Liver (tissue), 9 donors: Measurements from ENCODE around the gene ARSK. TPM values are rescaled to one million over a fixed set of nuclear protein-coding genes. Genes with fewer than 3 reads are reported as not detected.

Experiments used
- DNase-seq: peaks from one replicate; pipeline ENCODE4 v3.0.0-alpha.2; 2017; ENCODE audit warnings: low spot score
- H3K27ac ChIP-seq, 2 donors: one replicate each; pipeline ENCODE4 v1.7.0; 2013; ENCODE audit warnings: inconsistent platforms in 2 of 2, low read length in 2 of 2, control low read depth in 1 of 2, low read depth in 1 of 2, mild to moderate bottlenecking in 1 of 2
- H3K27me3 ChIP-seq, 4 donors: one replicate each; pipeline versions ENCODE4 v1.6.1 to v1.7.0; 2013; ENCODE audit warnings: low read length in 3 of 4, inconsistent platforms in 1 of 4, mild to moderate bottlenecking in 1 of 4, moderate library complexity in 1 of 4; ENCODE audit not compliant: control insufficient read depth in 4 of 4, insufficient read depth in 4 of 4
- H3K36me3 ChIP-seq, 4 donors: one replicate each; pipeline versions ENCODE4 v1.6.1 to v1.7.0; 2013; ENCODE audit warnings: low read length in 3 of 4, mild to moderate bottlenecking in 3 of 4, low read depth in 1 of 4, moderate library complexity in 1 of 4; ENCODE audit not compliant: control insufficient read depth in 4 of 4, insufficient read depth in 3 of 4
- H3K4me1 ChIP-seq, 4 donors: one replicate each; pipeline versions ENCODE4 v1.6.1 to v1.7.0; 2013; ENCODE audit warnings: low read length in 3 of 4, mild to moderate bottlenecking in 3 of 4, moderate library complexity in 1 of 4; ENCODE audit not compliant: control insufficient read depth in 4 of 4, insufficient read depth in 4 of 4
- H3K4me3 ChIP-seq, 3 donors: one replicate each; pipeline versions ENCODE4 v1.6.1 to v1.7.0; 2013; ENCODE audit warnings: low read length in 3 of 3, control low read depth in 1 of 3, low read depth in 1 of 3, mild to moderate bottlenecking in 1 of 3
- H3K9ac ChIP-seq, 2 donors: one replicate each; pipeline ENCODE4 v1.7.0; 2013; ENCODE audit warnings: low read length in 2 of 2, mild to moderate bottlenecking in 2 of 2, moderate library complexity in 2 of 2, control low read depth in 1 of 2, low read depth in 1 of 2
- H3K9me3 ChIP-seq, 4 donors: one replicate each; pipeline versions ENCODE4 v1.6.1 to v1.7.0; 2013; ENCODE audit warnings: low read length in 3 of 4; ENCODE audit not compliant: control insufficient read depth in 4 of 4
- ATF3 ChIP-seq: IDR thresholded peaks from 2 replicates; pipeline ENCODE4 v1.6.1; 2016; ENCODE audit warnings: antibody characterized with exemption
- CTCF ChIP-seq: fragments of 150-350 bp; IDR thresholded peaks from 2 replicates; pipeline ENCODE4 v1.5.1; 2017; ENCODE audit warnings: improper control_type of control experiment, low read depth, low read length; ENCODE audit not compliant: missing input control
- EGR1 ChIP-seq, 2 donors: IDR thresholded peaks; 2 replicates each; pipeline ENCODE4 v1.6.1; 2016 to 2018; ENCODE audit warnings: antibody characterized with exemption in 2 of 2, low read depth in 2 of 2
- FOXA2 ChIP-seq: IDR thresholded peaks from 2 replicates; pipeline ENCODE4 v1.6.1; 2016; ENCODE audit warnings: antibody characterized with exemption
- GABPA ChIP-seq, 2 donors: IDR thresholded peaks in 1 of 2; conservative IDR thresholded peaks in 1 of 2; 2 replicates each; pipeline ENCODE4 v1.6.1; 2016; ENCODE audit warnings: antibody characterized with exemption in 2 of 2, mild to moderate bottlenecking in 1 of 2, moderate library complexity in 1 of 2
- HNF4G ChIP-seq: IDR thresholded peaks from 2 replicates; pipeline ENCODE4 v1.6.1; 2016; ENCODE audit warnings: antibody characterized with exemption
- JUND ChIP-seq, 2 donors: IDR thresholded peaks; 2 replicates each; pipeline ENCODE4 v1.6.1; 2016; ENCODE audit warnings: antibody characterized with exemption in 2 of 2
- MAX ChIP-seq: IDR thresholded peaks from 2 replicates; pipeline ENCODE4 v1.6.1; 2016; ENCODE audit warnings: antibody characterized with exemption
- NR2F2 ChIP-seq: IDR thresholded peaks from 2 replicates; pipeline ENCODE4 v1.6.1; 2016; ENCODE audit warnings: antibody characterized with exemption
- RAD21 ChIP-seq, 2 donors: IDR thresholded peaks; 2 replicates each; pipeline ENCODE4 v1.6.1; 2016; ENCODE audit warnings: antibody characterized with exemption in 2 of 2, mild to moderate bottlenecking in 2 of 2
- REST ChIP-seq: IDR thresholded peaks from 2 replicates; pipeline ENCODE4 v1.6.1; 2016; ENCODE audit warnings: antibody characterized with exemption, mild to moderate bottlenecking
- RXRA ChIP-seq, 2 donors: IDR thresholded peaks; 2 replicates each; pipeline ENCODE4 v1.6.1; 2017 to 2018; ENCODE audit warnings: antibody characterized with exemption in 2 of 2, mild to moderate bottlenecking in 1 of 2
- SP1 ChIP-seq: IDR thresholded peaks from 2 replicates; pipeline ENCODE4 v1.6.1; 2018; ENCODE audit warnings: antibody characterized with exemption, mild to moderate bottlenecking
- YY1 ChIP-seq: IDR thresholded peaks from 2 replicates; pipeline ENCODE4 v1.6.1; 2016; ENCODE audit warnings: antibody characterized with exemption, mild to moderate bottlenecking
- ZBTB33 ChIP-seq: IDR thresholded peaks from 2 replicates; pipeline ENCODE4 v1.6.1; 2016; ENCODE audit warnings: antibody characterized with exemption
- WGBS: extraction: QIAGEN DNeasy Blood & Tissue Kit; methylation state at CpG from one replicate; pipeline ENCODE4 v1.1.7; 2013; 5-methylcytosine and 5-hydroxymethylcytosine counted together
- polyA plus RNA-seq, 2 donors: library from polyadenylated mRNA; stranded (reverse) in 1 of 2; unstranded in 1 of 2; fragments of 200-250 nt in 1 of 2; fragments of >200 nt in 1 of 2; fragmentation: Nextera tagmentation in 1 of 2; extraction: Ambion mirVana in 1 of 2; gene quantifications; one replicate each; pipeline versions ENCODE4 v1.2.1 to v1.2.3, GENCODE V29; 2013 to 2015
- total RNA-seq, 2 donors: library from RNA; depleted of rRNA; stranded (reverse); fragments of >200 nt; gene quantifications; one replicate each; pipeline ENCODE4 v1.2.3, GENCODE V29; 2014
- donor health status: healthy.
- donor health status: healthy.
- donor health status: healthy.
- donor health status: healthy.
- donor health status: healthy.

Gene ARSK
- total and polyA plus RNA-seq, 4 donors = 2.4 to 6.8 (median 3.3) TPM

- 97% methylated on average over 2 of the region's 2 CpGs for WGBS
- TF ChIP-seq RAD21 (IDR thresholded peaks at IDR 0.05) = no peak
- no peak for TF ChIP-seq CTCF
- TF ChIP-seq NR2F2 = no peak
- no peak for TF ChIP-seq REST
- TF ChIP-seq GABPA (IDR thresholded peaks at IDR 0.05 in 1 of 2, conservative IDR thresholded peaks at IDR 0.05 in 1 of 2) = no peak
- no peak for TF ChIP-seq YY1
- no peak for TF ChIP-seq HNF4G
- no peak for TF ChIP-seq EGR1 (IDR thresholded peaks at IDR 0.05; ENCODE audit: low read depth in 2 of 2)
- no peak for TF ChIP-seq MAX
- TF ChIP-seq ZBTB33 = no peak
- TF ChIP-seq ATF3 = no peak
- TF ChIP-seq SP1 = no peak
- TF ChIP-seq JUND (IDR thresholded peaks at IDR 0.05) = no peak
- TF ChIP-seq RXRA (IDR thresholded peaks at IDR 0.05) = no peak
- H3K36me3 ChIP-seq = peaks cover 4 to 49% (median 37%) of the 10 kb centered on the region in 4 donors
Measured at GRCh38 chr5:95518417-95518816, 36.5 kb upstream of the ARSK start.

GRCh38 chr5:95519151-95519550 lies 35.8 kb upstream of the ARSK start:
- Histone ChIP-seq H3K36me3 (peaks cover 2 to 44% (median 33%) of the 10 kb centered on the region in 4 donors), H3K4me1 (no peaks in the 10 kb centered on the region), H3K27ac (no peak overlapping the region), H3K4me3 (no peak overlapping the region), H3K27me3 (no peaks in the 10 kb centered on the region), H3K9me3 (no peaks in the 10 kb centered on the region), H3K9ac (no peak overlapping the region)
- WGBS = 93% methylated on average over 1 of the region's 1 CpG
- no peak for DNase-seq
- no peak for TF ChIP-seq FOXA2
- no peak for TF ChIP-seq REST
- no peak for TF ChIP-seq ATF3
- no peak for TF ChIP-seq HNF4G

More at GRCh38 chr5:95518417-95518816, 36.5 kb upstream of the ARSK start:
- Histone ChIP-seq H3K9ac (no peak overlapping the region), H3K27me3 (no peaks in the 10 kb centered on the region), H3K9me3 (no peaks in the 10 kb centered on the region), H3K4me3 (no peak overlapping the region), H3K4me1 (no peaks in the 10 kb centered on the region), H3K27ac (no peak overlapping the region)
- DNase-seq = no peak
